ENCODE results near the gene ATP6V1F.

GRCh38 chr7:128831178-128831993 is 31.3 kb upstream of the ATP6V1F start:
- TF ChIP-seq, protein P1, sequence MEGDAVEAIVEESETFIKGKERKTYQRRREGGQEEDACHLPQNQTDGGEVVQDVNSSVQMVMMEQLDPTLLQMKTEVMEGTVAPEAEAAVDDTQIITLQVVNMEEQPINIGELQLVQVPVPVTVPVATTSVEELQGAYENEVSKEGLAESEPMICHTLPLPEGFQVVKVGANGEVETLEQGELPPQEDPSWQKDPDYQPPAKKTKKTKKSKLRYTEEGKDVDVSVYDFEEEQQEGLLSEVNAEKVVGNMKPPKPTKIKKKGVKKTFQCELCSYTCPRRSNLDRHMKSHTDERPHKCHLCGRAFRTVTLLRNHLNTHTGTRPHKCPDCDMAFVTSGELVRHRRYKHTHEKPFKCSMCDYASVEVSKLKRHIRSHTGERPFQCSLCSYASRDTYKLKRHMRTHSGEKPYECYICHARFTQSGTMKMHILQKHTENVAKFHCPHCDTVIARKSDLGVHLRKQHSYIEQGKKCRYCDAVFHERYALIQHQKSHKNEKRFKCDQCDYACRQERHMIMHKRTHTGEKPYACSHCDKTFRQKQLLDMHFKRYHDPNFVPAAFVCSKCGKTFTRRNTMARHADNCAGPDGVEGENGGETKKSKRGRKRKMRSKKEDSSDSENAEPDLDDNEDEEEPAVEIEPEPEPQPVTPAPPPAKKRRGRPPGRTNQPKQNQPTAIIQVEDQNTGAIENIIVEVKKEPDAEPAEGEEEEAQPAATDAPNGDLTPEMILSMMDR (conservative IDR thresholded peaks at IDR 0.05; ENCODE audit: low read length), result no peak
- no peak for TF ChIP-seq EZH2phosphoT487 (IDR thresholded peaks at IDR 0.05; ENCODE audit: borderline replicate concordance)

Data from Loucy (cell line).